SK-N-SH (cell line): ENCODE data around the gene MLXIP. TPM values are rescaled to one million over a fixed set of nuclear protein-coding genes. Genes with fewer than 3 reads are reported as not detected.

Source experiments
- CTCF ChIA-PET: fragments of 300-600, 350-600 bp; formaldehyde crosslinking; extraction: SDS; loops from one replicate; lab custom pipeline; 2021; lab: Yijun Ruan, JAX
- POLR2A ChIA-PET: fragments of 350-600 bp; sonication (Branson Sonifier 250); formaldehyde crosslinking; extraction: SDS; loops from one replicate; lab custom pipeline; 2020; ENCODE audit warnings: antibody characterized with exemption, inconsistent platforms; lab: Yijun Ruan, JAX
- DNase-seq: peaks from one replicate; pipeline ENCODE4 v3.0.0; 2012
- H2AFZ ChIP-seq: fragments of 200-600 bp; sonication (generic); 2 replicates; pipeline ENCODE4 v1.8.1; 2016; ENCODE audit warnings: antibody characterized with exemption, mild to moderate bottlenecking, low read depth
- H3F3A ChIP-seq: fragments of 200-600 bp; sonication (generic); replicated peaks from 2 replicates; pipeline ENCODE3; 2016; ENCODE audit warnings: antibody characterized with exemption, mild to moderate bottlenecking; ENCODE audit not compliant: insufficient read depth
- H3K27ac ChIP-seq, 2 experiments: fragments of 200-500 bp in 1 of 2; fragments of 200-600 bp in 1 of 2; sonication (Bioruptor generic) in 1 of 2; sonication (generic), shearing (Covaris generic) in 1 of 2; 2 replicates each; pipeline versions ENCODE4 v1.5.1 to v1.6.1; 2014 to 2016; ENCODE audit warnings: low read depth in 2 of 2, inconsistent platforms in 1 of 2, low read length in 1 of 2, mild to moderate bottlenecking in 1 of 2, mixed read lengths in 1 of 2
- H3K27me3 ChIP-seq: fragments of 200-600 bp; sonication (generic), shearing (Covaris generic); 2 replicates; pipeline ENCODE4 v1.6.1; 2016; ENCODE audit warnings: mixed run types; ENCODE audit not compliant: insufficient read depth
- H3K36me3 ChIP-seq, 2 experiments: fragments of 200-500 bp in 1 of 2; fragments of 200-600 bp in 1 of 2; sonication (Bioruptor generic) in 1 of 2; sonication (generic) in 1 of 2; replicated peaks in 1 of 2; 2 replicates each; pipeline versions ENCODE3 to v1.5.1; 2014 to 2016; ENCODE audit warnings: low read length in 1 of 2, mild to moderate bottlenecking in 1 of 2; ENCODE audit not compliant: insufficient read depth in 2 of 2, control insufficient read depth in 1 of 2
- H3K4me1 ChIP-seq, 2 experiments: fragments of 200-500 bp in 1 of 2; fragments of 200-600 bp in 1 of 2; sonication (Bioruptor generic) in 1 of 2; sonication (generic), shearing (Covaris generic) in 1 of 2; 2 replicates each; pipeline versions ENCODE4 v1.5.1 to v1.6.1; 2014 to 2016; ENCODE audit warnings: low read depth in 1 of 2, low read length in 1 of 2, mixed run types in 1 of 2; ENCODE audit not compliant: insufficient read depth in 2 of 2, control insufficient read depth in 1 of 2
- H3K4me2 ChIP-seq: fragments of 200-600 bp; sonication (generic), shearing (Covaris generic); 2 replicates; pipeline ENCODE4 v1.6.1; 2017; ENCODE audit warnings: mixed run types
- H3K4me3 ChIP-seq, 2 experiments: fragments of 200-500 bp in 1 of 2; fragments of 200-600 bp in 1 of 2; sonication (Bioruptor generic) in 1 of 2; sonication (generic), shearing (Covaris generic) in 1 of 2; 2 replicates each; pipeline versions ENCODE4 v1.5.1 to v1.8.1; 2014 to 2016; ENCODE audit warnings: low read depth in 2 of 2, inconsistent platforms in 1 of 2, low read length in 1 of 2, mild to moderate bottlenecking in 1 of 2, mixed read lengths in 1 of 2, moderate library complexity in 1 of 2
- H3K79me2 ChIP-seq: fragments of 200-600 bp; sonication (generic); 2 replicates; pipeline ENCODE4 v1.8.1; 2017; ENCODE audit warnings: mild to moderate bottlenecking; ENCODE audit not compliant: insufficient read depth
- H3K9ac ChIP-seq: fragments of 200-600 bp; sonication (generic); 2 replicates; pipeline ENCODE4 v1.6.1; 2017; ENCODE audit warnings: mixed run types
- H3K9me2 ChIP-seq: fragments of 200-600 bp; sonication (generic); 2 replicates; pipeline ENCODE4 v1.6.1; 2017; ENCODE audit warnings: mixed run types
- H3K9me3 ChIP-seq: fragments of 200-600 bp; sonication (generic); 2 replicates; pipeline ENCODE4 v1.6.1; 2017; ENCODE audit warnings: mixed run types, mild to moderate bottlenecking, moderate library complexity
- H4K20me1 ChIP-seq: fragments of 200-600 bp; sonication (generic); 2 replicates; pipeline ENCODE4 v1.6.1; 2017; ENCODE audit warnings: mild to moderate bottlenecking, mixed run types; ENCODE audit not compliant: insufficient read depth
- ELF1 ChIP-seq: IDR thresholded peaks from 2 replicates; pipeline ENCODE4 v1.4.0; 2012
- EZH2phosphoT487 ChIP-seq: fragments of 200-600 bp; sonication (generic); IDR thresholded peaks from 2 replicates; pipeline ENCODE4 v1.6.1; 2017; ENCODE audit warnings: low read depth, mixed run types, mild to moderate bottlenecking, antibody characterized with exemption, moderate library complexity, borderline replicate concordance
- FOSL2 ChIP-seq: IDR thresholded peaks from 2 replicates; pipeline ENCODE4 v1.4.0; 2012; ENCODE audit warnings: low read depth, mild to moderate bottlenecking, moderate library complexity, borderline replicate concordance
- GABPA ChIP-seq: IDR thresholded peaks from 2 replicates; pipeline ENCODE4 v1.4.0; 2012; ENCODE audit warnings: low read depth, mild to moderate bottlenecking
- IRF3 ChIP-seq: fragments of 150-350 bp; IDR thresholded peaks from 2 replicates; pipeline ENCODE4 v1.6.1; 2016; ENCODE audit warnings: mild to moderate bottlenecking, low read depth, low read length
- JUND ChIP-seq: IDR thresholded peaks from 2 replicates; pipeline ENCODE4 v1.4.0; 2012
- MEF2A ChIP-seq: IDR thresholded peaks from 2 replicates; pipeline ENCODE4 v1.4.0; 2012; ENCODE audit warnings: low read depth, borderline replicate concordance
- MXI1 ChIP-seq: IDR thresholded peaks from 2 replicates; pipeline ENCODE4 v1.6.1; 2012; ENCODE audit warnings: mild to moderate bottlenecking, low read depth, low read length, improper control_type of control experiment
- NFIC ChIP-seq: IDR thresholded peaks from 2 replicates; pipeline ENCODE4 v1.4.0; 2012; ENCODE audit warnings: borderline replicate concordance
- NRF1 ChIP-seq: IDR thresholded peaks from 2 replicates; pipeline ENCODE4 v1.6.1; 2012; ENCODE audit warnings: low read depth, mild to moderate bottlenecking, low read length
- PBX3 ChIP-seq: IDR thresholded peaks from 2 replicates; pipeline ENCODE4; 2012
- POLR2AphosphoS5 ChIP-seq: IDR thresholded peaks from 2 replicates; pipeline ENCODE4 v1.6.1; 2012; ENCODE audit warnings: low read depth, low read length
- RAD21 ChIP-seq: IDR thresholded peaks from 2 replicates; pipeline ENCODE4 v1.6.1; 2012; ENCODE audit warnings: mild to moderate bottlenecking, low read length
- REST ChIP-seq: IDR thresholded peaks from 2 replicates; pipeline ENCODE4 v1.6.1; 2012; ENCODE audit warnings: mild to moderate bottlenecking, low read depth, low read length, moderate library complexity
- ZBTB33 ChIP-seq: IDR thresholded peaks from 2 replicates; pipeline ENCODE4 v1.4.0; 2012; ENCODE audit warnings: low read depth, borderline replicate concordance
- WGBS: methylation state at CpG from one replicate; pipeline ENCODE4 v1.1.6; 2017; ENCODE audit warnings: low lambda C conversion rate; 5-methylcytosine and 5-hydroxymethylcytosine counted together
- polyA plus RNA-seq, 3 experiments: library from polyadenylated mRNA; depleted of rRNA; stranded (reverse); fragments of >200 nt; gene quantifications; 2 replicates each; pipeline ENCODE4 v1.2.3, GENCODE V29; 2012

The MLXIP gene
- polyA plus RNA-seq, 1 of the 3 experiments (the other 2 are of a cell fraction) = 11.0 TPM

GRCh38 chr12:122161682-122162081 lies 83.1 kb downstream of the MLXIP start:
- H3K27ac ChIP-seq = no peak overlapping the region
- TF ChIP-seq NRF1 = no peak
- TF ChIP-seq MXI1 = no peak
- TF ChIP-seq PBX3 = no peak
- TF ChIP-seq REST = no peak
- TF ChIP-seq ZBTB33 = no peak
- no peak overlapping the region for H3K4me2 ChIP-seq
- H3K27me3 ChIP-seq = no peaks in the 10 kb centered on the region
- no peaks in the 10 kb centered on the region for H3F3A ChIP-seq
- no peak overlapping the region for H2AFZ ChIP-seq
- 84% methylated on average over 8 of the region's 8 CpGs for WGBS
- H3K79me2 ChIP-seq = no peaks in the 10 kb centered on the region
- no peak overlapping the region for H3K4me3 ChIP-seq
- H3K36me3 ChIP-seq = no peaks in the 10 kb centered on the region
- no peaks in the 10 kb centered on the region for H3K9me2 ChIP-seq
- CTCF ChIA-PET = interaction anchor here (0.9 kb wide), 1 partner anchor 12 kb away, joined by 3 read pairs; no protein-coding TSS in a partner anchor
- no peaks in the 10 kb centered on the region for H3K9me3 ChIP-seq
- POLR2A ChIA-PET = no interaction called here
- no peaks in the 10 kb centered on the region for H4K20me1 ChIP-seq
- DNase-seq = no peak
- no peaks in the 10 kb centered on the region; a peak in 1 of 4 replicates for H3K4me1 ChIP-seq
- H3K9ac ChIP-seq = no peak overlapping the region

- CTCF ChIA-PET = interaction anchor here (0.6 to 1.0 kb wide), 2 partner anchors 28 to 495 kb away, joined by 3 read pairs; no protein-coding TSS in a partner anchor
These were observed 84.4 kb downstream of the MLXIP start for GRCh38 chr12:122162976-122163375.

More at GRCh38 chr12:122162976-122163375, 84.4 kb downstream of the MLXIP start:
- no peak overlapping the region for H3K27ac ChIP-seq
- no peaks in the 10 kb centered on the region for H3K9me2 ChIP-seq
- no peaks in the 10 kb centered on the region; a peak in 1 of 4 replicates for H3K4me1 ChIP-seq
- TF ChIP-seq FOSL2 = no peak
- TF ChIP-seq NFIC = no peak
- TF ChIP-seq MXI1 = no peak
- no peak for TF ChIP-seq RAD21
- no peak for TF ChIP-seq JUND
- no peak for TF ChIP-seq EZH2phosphoT487
- no peak for TF ChIP-seq ELF1
- TF ChIP-seq GABPA = no peak
- TF ChIP-seq POLR2AphosphoS5 = no peak
- no peak for TF ChIP-seq ZBTB33
- TF ChIP-seq MEF2A = no peak
- no peak for TF ChIP-seq IRF3
- TF ChIP-seq, all 33 proteins: peak for 0
- Histone ChIP-seq H3K36me3 (no peaks in the 10 kb centered on the region), H3K27me3 (no peaks in the 10 kb centered on the region), H2AFZ (no peak overlapping the region), H3F3A (no peaks in the 10 kb centered on the region), H3K9me3 (no peaks in the 10 kb centered on the region), H3K9ac (no peak overlapping the region), H3K4me2 (no peak overlapping the region), H3K79me2 (no peaks in the 10 kb centered on the region), H3K4me3 (no peak overlapping the region), H4K20me1 (no peaks in the 10 kb centered on the region)
- 74% methylated on average over 3 of the region's 3 CpGs for WGBS
- POLR2A ChIA-PET = no interaction called here
- no peak for DNase-seq
